ENCODE measurements around the gene FBXO9.

FBXO9 gene

GRCh38 chr6:53139841-53140413 is 74.7 kb downstream of the FBXO9 start:
- FAIRE-seq, result no peak

DNA sequence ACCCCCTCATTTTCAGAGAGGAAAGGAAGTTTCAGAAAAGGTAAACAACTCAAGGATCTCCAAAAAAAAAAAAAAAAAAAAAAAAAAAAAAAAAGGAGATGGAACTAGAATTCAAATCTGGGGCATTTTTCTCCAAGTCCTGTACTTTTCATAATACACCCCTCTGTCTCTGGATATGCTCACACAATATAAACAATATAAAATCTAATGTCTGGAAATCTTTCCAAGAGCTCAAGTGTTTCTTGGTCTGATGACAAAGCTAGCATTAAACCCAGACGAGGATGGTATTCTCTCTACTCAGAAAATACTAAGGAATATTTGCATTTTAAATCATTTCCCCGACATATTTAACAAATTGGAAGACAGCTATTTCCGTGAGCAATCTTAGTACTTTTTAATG is 77.6 kb downstream of the FBXO9 start:
- no peak for FAIRE-seq

GRCh38 chr6:53143710-53144109 is 78.5 kb downstream of the FBXO9 start:
- FAIRE-seq, result no peak

DNA sequence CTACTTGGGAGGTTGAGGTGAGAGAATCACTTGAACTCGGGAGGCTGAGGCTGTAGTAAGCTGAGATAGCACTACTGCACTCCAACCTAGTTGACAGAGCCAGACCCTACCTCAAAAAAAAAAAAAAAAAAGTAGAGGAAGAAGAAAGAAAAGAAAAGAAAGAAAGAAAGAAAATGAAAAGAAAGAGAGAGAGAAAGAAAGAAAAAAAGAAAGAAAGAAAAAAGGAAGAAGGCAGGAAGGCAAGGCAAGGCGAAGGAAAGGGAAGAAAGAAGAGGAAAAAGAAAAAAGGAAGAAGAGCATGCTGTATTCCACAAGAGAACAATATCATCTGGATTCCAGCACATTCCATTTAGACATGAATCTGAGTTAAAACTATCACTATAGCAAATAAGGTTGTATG is 79.6 kb downstream of the FBXO9 start:
- no peak for FAIRE-seq

DNA sequence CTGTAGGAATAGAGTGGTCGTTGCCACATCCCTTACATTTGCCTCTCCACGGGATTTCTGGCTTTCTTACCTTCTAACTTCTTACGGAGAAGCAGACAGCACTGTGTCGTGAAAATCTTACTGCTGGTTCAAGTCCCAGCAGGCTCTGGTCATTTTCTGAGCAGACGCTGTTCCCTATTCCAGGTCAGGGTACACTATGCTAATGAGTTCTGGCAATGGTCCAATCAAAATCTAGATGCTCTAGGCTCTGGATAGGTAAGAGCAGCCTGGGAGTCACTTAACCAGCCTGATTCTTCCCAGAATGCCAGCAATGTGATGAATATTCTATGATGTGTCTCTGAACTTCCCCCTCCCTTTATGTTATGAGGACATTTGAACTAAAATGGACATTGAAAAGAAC is 83.5 kb downstream of the FBXO9 start, which contains the start of gene GCM1:
Gene GCM1, minus strand, starts transcription at position 158 of the 400 bp plus-strand sequence. CDS start 3,209 bp downstream, outside the sequence.
- FAIRE-seq, result no peak

All from islet of Langerhans (tissue), 1 donor.